HL-60 (cell line): ENCODE measurements around the gene DZANK1.

Source experiments
- POLR2AphosphoS5 ChIP-seq: IDR thresholded peaks from 2 replicates; pipeline ENCODE4 v1.6.1; 2012; ENCODE audit warnings: low read depth
- TF ChIP-seq, protein P1 (sequence below): IDR thresholded peaks from one replicate; pipeline ENCODE4 v1.5.1; 2011; ENCODE audit warnings: low read length, control low read depth, inconsistent platforms; ENCODE audit not compliant: insufficient read depth
- TF ChIP-seq, protein P2 (sequence below): IDR thresholded peaks from 2 replicates; pipeline ENCODE4 v1.6.1; 2012; ENCODE audit warnings: low read depth; ENCODE audit not compliant: insufficient replicate concordance

DNA sequence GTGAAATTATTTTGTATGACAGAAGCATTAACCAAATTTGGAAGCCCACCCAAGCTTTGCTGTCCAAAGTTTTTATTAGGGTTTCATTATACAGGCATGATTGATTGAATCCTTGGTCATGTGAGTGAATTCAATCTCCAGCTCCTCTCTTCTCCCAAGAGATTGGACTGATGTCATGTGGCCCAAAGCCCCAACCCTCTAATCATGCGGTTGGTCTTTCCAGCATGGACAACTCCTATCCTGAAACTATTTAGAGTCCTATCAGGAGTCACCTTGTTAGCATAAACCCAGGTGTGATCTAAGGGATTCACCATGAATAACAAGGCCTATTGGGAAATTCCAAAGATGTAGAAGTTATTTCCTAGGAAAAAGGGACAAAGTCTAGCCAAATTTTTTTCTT is 11.0 kb upstream of the DZANK1 start:
- no peak for TF ChIP-seq POLR2AphosphoS5
- TF ChIP-seq, protein P1, sequence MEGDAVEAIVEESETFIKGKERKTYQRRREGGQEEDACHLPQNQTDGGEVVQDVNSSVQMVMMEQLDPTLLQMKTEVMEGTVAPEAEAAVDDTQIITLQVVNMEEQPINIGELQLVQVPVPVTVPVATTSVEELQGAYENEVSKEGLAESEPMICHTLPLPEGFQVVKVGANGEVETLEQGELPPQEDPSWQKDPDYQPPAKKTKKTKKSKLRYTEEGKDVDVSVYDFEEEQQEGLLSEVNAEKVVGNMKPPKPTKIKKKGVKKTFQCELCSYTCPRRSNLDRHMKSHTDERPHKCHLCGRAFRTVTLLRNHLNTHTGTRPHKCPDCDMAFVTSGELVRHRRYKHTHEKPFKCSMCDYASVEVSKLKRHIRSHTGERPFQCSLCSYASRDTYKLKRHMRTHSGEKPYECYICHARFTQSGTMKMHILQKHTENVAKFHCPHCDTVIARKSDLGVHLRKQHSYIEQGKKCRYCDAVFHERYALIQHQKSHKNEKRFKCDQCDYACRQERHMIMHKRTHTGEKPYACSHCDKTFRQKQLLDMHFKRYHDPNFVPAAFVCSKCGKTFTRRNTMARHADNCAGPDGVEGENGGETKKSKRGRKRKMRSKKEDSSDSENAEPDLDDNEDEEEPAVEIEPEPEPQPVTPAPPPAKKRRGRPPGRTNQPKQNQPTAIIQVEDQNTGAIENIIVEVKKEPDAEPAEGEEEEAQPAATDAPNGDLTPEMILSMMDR, result no peak
- TF ChIP-seq, protein P2, sequence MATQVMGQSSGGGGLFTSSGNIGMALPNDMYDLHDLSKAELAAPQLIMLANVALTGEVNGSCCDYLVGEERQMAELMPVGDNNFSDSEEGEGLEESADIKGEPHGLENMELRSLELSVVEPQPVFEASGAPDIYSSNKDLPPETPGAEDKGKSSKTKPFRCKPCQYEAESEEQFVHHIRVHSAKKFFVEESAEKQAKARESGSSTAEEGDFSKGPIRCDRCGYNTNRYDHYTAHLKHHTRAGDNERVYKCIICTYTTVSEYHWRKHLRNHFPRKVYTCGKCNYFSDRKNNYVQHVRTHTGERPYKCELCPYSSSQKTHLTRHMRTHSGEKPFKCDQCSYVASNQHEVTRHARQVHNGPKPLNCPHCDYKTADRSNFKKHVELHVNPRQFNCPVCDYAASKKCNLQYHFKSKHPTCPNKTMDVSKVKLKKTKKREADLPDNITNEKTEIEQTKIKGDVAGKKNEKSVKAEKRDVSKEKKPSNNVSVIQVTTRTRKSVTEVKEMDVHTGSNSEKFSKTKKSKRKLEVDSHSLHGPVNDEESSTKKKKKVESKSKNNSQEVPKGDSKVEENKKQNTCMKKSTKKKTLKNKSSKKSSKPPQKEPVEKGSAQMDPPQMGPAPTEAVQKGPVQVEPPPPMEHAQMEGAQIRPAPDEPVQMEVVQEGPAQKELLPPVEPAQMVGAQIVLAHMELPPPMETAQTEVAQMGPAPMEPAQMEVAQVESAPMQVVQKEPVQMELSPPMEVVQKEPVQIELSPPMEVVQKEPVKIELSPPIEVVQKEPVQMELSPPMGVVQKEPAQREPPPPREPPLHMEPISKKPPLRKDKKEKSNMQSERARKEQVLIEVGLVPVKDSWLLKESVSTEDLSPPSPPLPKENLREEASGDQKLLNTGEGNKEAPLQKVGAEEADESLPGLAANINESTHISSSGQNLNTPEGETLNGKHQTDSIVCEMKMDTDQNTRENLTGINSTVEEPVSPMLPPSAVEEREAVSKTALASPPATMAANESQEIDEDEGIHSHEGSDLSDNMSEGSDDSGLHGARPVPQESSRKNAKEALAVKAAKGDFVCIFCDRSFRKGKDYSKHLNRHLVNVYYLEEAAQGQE, result no peak
